HepG2 (cell line): ENCODE measurements around the gene OSBPL2. TPM values are rescaled to one million over a fixed set of nuclear protein-coding genes. Genes with fewer than 3 reads are reported as not detected.

Source experiments
- DNMT1 ChIP-seq: sonication (generic); formaldehyde crosslinking; IDR thresholded peaks from 2 replicates; pipeline ENCODE4 v1.5.1; 2020; ENCODE audit warnings: mild to moderate bottlenecking, missing genetic modification reagents
- FOXC1 ChIP-seq: sonication (generic); formaldehyde crosslinking; IDR thresholded peaks from 2 replicates; pipeline ENCODE4 v1.8.0; 2022; ENCODE audit warnings: mild to moderate bottlenecking, missing genetic modification reagents, borderline replicate concordance
- FOXJ3 ChIP-seq: sonication (generic); formaldehyde crosslinking; IDR thresholded peaks from 2 replicates; pipeline ENCODE4 v1.4.0; 2020; ENCODE audit warnings: missing genetic modification reagents, mild to moderate bottlenecking, borderline replicate concordance
- FOXM1 ChIP-seq: sonication (generic); formaldehyde crosslinking; IDR thresholded peaks from 2 replicates; pipeline ENCODE4 v1.5.0; 2020; ENCODE audit warnings: missing genetic modification reagents
- GATAD1 ChIP-seq: IDR thresholded peaks from 2 replicates; pipeline ENCODE4 v1.6.1; 2016; ENCODE audit warnings: missing genetic modification reagents, missing compliant biosample characterization
- HNRNPL ChIP-seq: fragments of 200-400 bp; formaldehyde crosslinking; IDR thresholded peaks from 2 replicates; pipeline ENCODE4 v1.6.1; 2017; ENCODE audit warnings: mild to moderate bottlenecking, low read depth, low read length
- KLF13 ChIP-seq: sonication (generic); formaldehyde crosslinking; IDR thresholded peaks from 2 replicates; pipeline ENCODE4 v1.4.0; 2020; ENCODE audit warnings: mild to moderate bottlenecking, missing genetic modification reagents
- MIER2 ChIP-seq: IDR thresholded peaks from 2 replicates; pipeline ENCODE4 v1.6.1; 2016; ENCODE audit warnings: missing biosample characterization, missing genetic modification reagents
- MTA1 ChIP-seq: sonication (generic); formaldehyde crosslinking; IDR thresholded peaks from 2 replicates; pipeline ENCODE4 v1.4.0; 2020; ENCODE audit warnings: missing genetic modification reagents, mild to moderate bottlenecking, borderline replicate concordance
- MYNN ChIP-seq: sonication (generic); formaldehyde crosslinking; IDR thresholded peaks from 2 replicates; pipeline ENCODE4 v1.4.0; 2020; ENCODE audit warnings: mild to moderate bottlenecking, low read depth, missing genetic modification reagents
- NR2C2 ChIP-seq: sonication (generic); formaldehyde crosslinking; IDR thresholded peaks from 2 replicates; pipeline ENCODE4 v1.4.0; 2020; ENCODE audit warnings: missing genetic modification reagents, mild to moderate bottlenecking, moderate library complexity, borderline replicate concordance
- NR2F1 ChIP-seq, 2 experiments: fragments of 450-650 bp in 1 of 2; formaldehyde crosslinking in 1 of 2; IDR thresholded peaks; 2 replicates each; pipeline versions ENCODE4 v1.5.0 to v1.6.1; 2016 to 2020; ENCODE audit warnings: mild to moderate bottlenecking in 1 of 2, missing compliant biosample characterization in 1 of 2, missing genetic modification reagents in 1 of 2, moderate library complexity in 1 of 2
- RFXANK ChIP-seq: IDR thresholded peaks from 2 replicates; pipeline ENCODE4 v1.6.1; 2016
- SMARCE1 ChIP-seq: fragments of 450-650 bp; IDR thresholded peaks from 2 replicates; pipeline ENCODE4 v1.6.1; 2017; ENCODE audit warnings: borderline replicate concordance
- SNRNP70 ChIP-seq: fragments of 200-400 bp; formaldehyde crosslinking; IDR thresholded peaks from 2 replicates; pipeline ENCODE4 v1.6.1; 2017; ENCODE audit warnings: mild to moderate bottlenecking, low read depth, low read length, moderate library complexity
- ZEB1 ChIP-seq: IDR thresholded peaks from 2 replicates; pipeline ENCODE4 v1.6.1; 2012; ENCODE audit warnings: mild to moderate bottlenecking, low read depth, inconsistent platforms; ENCODE audit not compliant: insufficient replicate concordance
- ZFP36 ChIP-seq: fragments of 150-350 bp; IDR thresholded peaks from 2 replicates; pipeline ENCODE4 v1.6.1; 2018; ENCODE audit warnings: borderline replicate concordance, low read length, low read depth; ENCODE audit not compliant: partially characterized antibody
- ZNF441 ChIP-seq: sonication (generic); formaldehyde crosslinking; IDR thresholded peaks from 2 replicates; pipeline ENCODE4 v1.7.0; 2021; ENCODE audit warnings: missing genetic modification reagents, borderline replicate concordance
- ZNF451 ChIP-seq: sonication (generic); formaldehyde crosslinking; IDR thresholded peaks from 2 replicates; pipeline ENCODE4 v1.5.0; 2020; ENCODE audit warnings: mild to moderate bottlenecking, missing genetic modification reagents
- ZNF567 ChIP-seq: sonication (generic); formaldehyde crosslinking; IDR thresholded peaks from 2 replicates; pipeline ENCODE4 v1.8.1; 2023; ENCODE audit warnings: mild to moderate bottlenecking, missing genetic modification reagents, borderline replicate concordance
- ZSCAN12 ChIP-seq: sonication (generic); formaldehyde crosslinking; IDR thresholded peaks from 2 replicates; pipeline ENCODE4 v1.9.0; 2021; ENCODE audit warnings: mild to moderate bottlenecking, missing genetic modification reagents
- polyA plus RNA-seq, 8 experiments: library from polyadenylated mRNA; depleted of rRNA in 3 of 8; stranded (reverse) in 7 of 8; unstranded in 1 of 8; fragments of >200 nt; fragmentation: Illumina TruSeq in 4 of 8; extraction: Trizol in 4 of 8; gene quantifications; 2 replicates each; pipeline versions ENCODE4 v1.2.1 to v1.2.3, GENCODE V29; 2011 to 2016; ENCODE audit warnings: low read depth in 4 of 8, missing spikeins in 1 of 8, mixed read lengths in 1 of 8; ENCODE audit not compliant: insufficient read depth in 1 of 8
- total RNA-seq, 5 experiments: library from RNA; depleted of rRNA; stranded (reverse); fragments of >200 nt; fragmentation: Illumina TruSeq; extraction: Trizol; gene quantifications; 2 replicates each; pipeline ENCODE4 v1.2.3, GENCODE V29; 2016; ENCODE audit warnings: low read depth in 1 of 5
- TF ChIP-seq, protein P1 (sequence below): IDR thresholded peaks from 2 replicates; pipeline ENCODE4 v1.6.1; 2018; ENCODE audit warnings: missing genetic modification reagents
- TF ChIP-seq, protein P2 (sequence below): sonication (generic); formaldehyde crosslinking; IDR thresholded peaks from 2 replicates; pipeline ENCODE4 v1.5.0; 2020; ENCODE audit warnings: mild to moderate bottlenecking, missing genetic modification reagents
- TF ChIP-seq, protein P3 (sequence below): sonication (generic); formaldehyde crosslinking; IDR thresholded peaks from 2 replicates; pipeline ENCODE4 v1.5.1; 2020; ENCODE audit warnings: mild to moderate bottlenecking, moderate library complexity, missing genetic modification reagents
- TF ChIP-seq, protein P4 (sequence below): IDR thresholded peaks from 2 replicates; pipeline ENCODE4 v1.6.1; 2016; ENCODE audit warnings: low read depth, borderline replicate concordance
- TF ChIP-seq, protein P5 (sequence below): sonication (generic); formaldehyde crosslinking; IDR thresholded peaks from 2 replicates; pipeline ENCODE4 v1.4.0; 2020; ENCODE audit warnings: missing genetic modification reagents
- TF ChIP-seq, protein P6 (sequence below): sonication (generic); formaldehyde crosslinking; IDR thresholded peaks from 2 replicates; pipeline ENCODE4 v1.5.0; 2020; ENCODE audit warnings: missing genetic modification reagents

OSBPL2 gene
- total and polyA plus RNA-seq, 2 of the 13 experiments (the other 11 are each of a cell fraction or from before 2014, with no cell fraction given): 18.5 to 37.4 TPM

DNA sequence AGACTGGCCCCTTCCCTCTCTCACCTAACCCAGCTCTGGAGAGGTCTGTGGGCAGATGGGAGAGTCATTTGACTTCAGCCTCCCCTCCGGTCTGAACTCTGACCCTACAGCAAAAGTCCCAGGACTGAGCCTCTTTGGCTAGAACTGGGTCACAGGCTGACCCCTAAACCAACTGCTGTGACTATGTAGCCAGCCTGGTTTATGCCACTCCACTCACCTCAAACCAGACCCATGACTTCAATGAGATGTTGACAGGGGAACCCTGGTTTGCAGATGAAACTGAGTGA, 864 bp upstream of the OSBPL2 start (continued):
- TF ChIP-seq FOXM1 (CRISPR knock-in tag) (no peak), SNRNP70 (no peak), MYNN (CRISPR knock-in tag) (no peak), MIER2 (no peak), ZEB1 (no peak), KLF13 (no peak), DNMT1 (CRISPR knock-in tag) (no peak), ZNF567 (CRISPR knock-in tag) (no peak), ZNF441 (CRISPR knock-in tag) (no peak), ZSCAN12 (CRISPR knock-in tag) (no peak), ZNF451 (CRISPR knock-in tag) (no peak), ZFP36 (no peak), HNRNPL (no peak), SMARCE1 (no peak), NR2F1 (CRISPR knock-in tag; IDR thresholded peaks at IDR 0.05) (no peak), NR2C2 (CRISPR knock-in tag) (no peak; the same call in 1 of the 2 replicates), FOXJ3 (no peak), MTA1 (CRISPR knock-in tag) (no peak), RFXANK (CRISPR knock-in tag) (no peak), GATAD1 (CRISPR knock-in tag) (no peak; the same call in 1 of the 2 replicates), FOXC1 (CRISPR knock-in tag) (no peak)
- TF ChIP-seq, protein P1, sequence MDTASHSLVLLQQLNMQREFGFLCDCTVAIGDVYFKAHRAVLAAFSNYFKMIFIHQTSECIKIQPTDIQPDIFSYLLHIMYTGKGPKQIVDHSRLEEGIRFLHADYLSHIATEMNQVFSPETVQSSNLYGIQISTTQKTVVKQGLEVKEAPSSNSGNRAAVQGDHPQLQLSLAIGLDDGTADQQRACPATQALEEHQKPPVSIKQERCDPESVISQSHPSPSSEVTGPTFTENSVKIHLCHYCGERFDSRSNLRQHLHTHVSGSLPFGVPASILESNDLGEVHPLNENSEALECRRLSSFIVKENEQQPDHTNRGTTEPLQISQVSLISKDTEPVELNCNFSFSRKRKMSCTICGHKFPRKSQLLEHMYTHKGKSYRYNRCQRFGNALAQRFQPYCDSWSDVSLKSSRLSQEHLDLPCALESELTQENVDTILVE (CRISPR knock-in tag): no peak
- TF ChIP-seq, protein P2, sequence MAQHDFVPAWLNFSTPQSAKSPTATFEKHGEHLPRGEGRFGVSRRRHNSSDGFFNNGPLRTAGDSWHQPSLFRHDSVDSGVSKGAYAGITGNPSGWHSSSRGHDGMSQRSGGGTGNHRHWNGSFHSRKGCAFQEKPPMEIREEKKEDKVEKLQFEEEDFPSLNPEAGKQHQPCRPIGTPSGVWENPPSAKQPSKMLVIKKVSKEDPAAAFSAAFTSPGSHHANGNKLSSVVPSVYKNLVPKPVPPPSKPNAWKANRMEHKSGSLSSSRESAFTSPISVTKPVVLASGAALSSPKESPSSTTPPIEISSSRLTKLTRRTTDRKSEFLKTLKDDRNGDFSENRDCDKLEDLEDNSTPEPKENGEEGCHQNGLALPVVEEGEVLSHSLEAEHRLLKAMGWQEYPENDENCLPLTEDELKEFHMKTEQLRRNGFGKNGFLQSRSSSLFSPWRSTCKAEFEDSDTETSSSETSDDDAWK: no peak
- TF ChIP-seq, protein P3, sequence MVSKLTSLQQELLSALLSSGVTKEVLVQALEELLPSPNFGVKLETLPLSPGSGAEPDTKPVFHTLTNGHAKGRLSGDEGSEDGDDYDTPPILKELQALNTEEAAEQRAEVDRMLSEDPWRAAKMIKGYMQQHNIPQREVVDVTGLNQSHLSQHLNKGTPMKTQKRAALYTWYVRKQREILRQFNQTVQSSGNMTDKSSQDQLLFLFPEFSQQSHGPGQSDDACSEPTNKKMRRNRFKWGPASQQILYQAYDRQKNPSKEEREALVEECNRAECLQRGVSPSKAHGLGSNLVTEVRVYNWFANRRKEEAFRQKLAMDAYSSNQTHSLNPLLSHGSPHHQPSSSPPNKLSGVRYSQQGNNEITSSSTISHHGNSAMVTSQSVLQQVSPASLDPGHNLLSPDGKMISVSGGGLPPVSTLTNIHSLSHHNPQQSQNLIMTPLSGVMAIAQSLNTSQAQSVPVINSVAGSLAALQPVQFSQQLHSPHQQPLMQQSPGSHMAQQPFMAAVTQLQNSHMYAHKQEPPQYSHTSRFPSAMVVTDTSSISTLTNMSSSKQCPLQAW (CRISPR knock-in tag): no peak; the same call in 1 of the 2 replicates
- TF ChIP-seq, protein P4, sequence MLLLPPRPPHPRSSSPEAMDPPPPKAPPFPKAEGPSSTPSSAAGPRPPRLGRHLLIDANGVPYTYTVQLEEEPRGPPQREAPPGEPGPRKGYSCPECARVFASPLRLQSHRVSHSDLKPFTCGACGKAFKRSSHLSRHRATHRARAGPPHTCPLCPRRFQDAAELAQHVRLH: no peak
- TF ChIP-seq, protein P5, sequence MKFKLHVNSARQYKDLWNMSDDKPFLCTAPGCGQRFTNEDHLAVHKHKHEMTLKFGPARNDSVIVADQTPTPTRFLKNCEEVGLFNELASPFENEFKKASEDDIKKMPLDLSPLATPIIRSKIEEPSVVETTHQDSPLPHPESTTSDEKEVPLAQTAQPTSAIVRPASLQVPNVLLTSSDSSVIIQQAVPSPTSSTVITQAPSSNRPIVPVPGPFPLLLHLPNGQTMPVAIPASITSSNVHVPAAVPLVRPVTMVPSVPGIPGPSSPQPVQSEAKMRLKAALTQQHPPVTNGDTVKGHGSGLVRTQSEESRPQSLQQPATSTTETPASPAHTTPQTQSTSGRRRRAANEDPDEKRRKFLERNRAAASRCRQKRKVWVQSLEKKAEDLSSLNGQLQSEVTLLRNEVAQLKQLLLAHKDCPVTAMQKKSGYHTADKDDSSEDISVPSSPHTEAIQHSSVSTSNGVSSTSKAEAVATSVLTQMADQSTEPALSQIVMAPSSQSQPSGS (CRISPR knock-in tag): no peak
- TF ChIP-seq, protein P6, sequence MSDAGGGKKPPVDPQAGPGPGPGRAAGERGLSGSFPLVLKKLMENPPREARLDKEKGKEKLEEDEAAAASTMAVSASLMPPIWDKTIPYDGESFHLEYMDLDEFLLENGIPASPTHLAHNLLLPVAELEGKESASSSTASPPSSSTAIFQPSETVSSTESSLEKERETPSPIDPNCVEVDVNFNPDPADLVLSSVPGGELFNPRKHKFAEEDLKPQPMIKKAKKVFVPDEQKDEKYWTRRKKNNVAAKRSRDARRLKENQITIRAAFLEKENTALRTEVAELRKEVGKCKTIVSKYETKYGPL (CRISPR knock-in tag): no peak
